GM12892 (cell line): ENCODE measurements around the gene PEX3.

Source experiments
- POLR2AphosphoS5 ChIP-seq: IDR thresholded peaks from 2 replicates; pipeline ENCODE4 v1.6.1; 2011; ENCODE audit warnings: low read depth, low read length, control low read depth
- TAF1 ChIP-seq: IDR thresholded peaks from 2 replicates; pipeline ENCODE4 v1.6.1; 2011; ENCODE audit warnings: low read depth, mild to moderate bottlenecking, control low read depth, low read length, borderline replicate concordance

GRCh38 chr6:143506199-143506598 lies 55.6 kb downstream of the PEX3 start:
- TF ChIP-seq POLR2AphosphoS5 (no peak), TAF1 (no peak)
